Mucosa of rectum (tissue), 2 donors: ENCODE results near the gene KCNF1.

ENCODE experiments used
- H3K27ac ChIP-seq, 2 donors: one replicate each; pipeline ENCODE4 v1.7.0; 2013; ENCODE audit warnings: inconsistent platforms in 2 of 2, low read depth in 2 of 2, low read length in 2 of 2
- H3K27me3 ChIP-seq, 2 donors: one replicate each; pipeline ENCODE4 v1.7.0; 2013; ENCODE audit warnings: low read length in 2 of 2; ENCODE audit not compliant: control insufficient read depth in 2 of 2, insufficient read depth in 2 of 2
- H3K36me3 ChIP-seq, 2 donors: one replicate each; pipeline ENCODE4 v1.7.0; 2013; ENCODE audit warnings: low read length in 2 of 2; ENCODE audit not compliant: control insufficient read depth in 2 of 2, insufficient read depth in 2 of 2
- H3K4me1 ChIP-seq, 2 donors: one replicate each; pipeline ENCODE4 v1.7.0; 2013; ENCODE audit warnings: low read length in 2 of 2, mild to moderate bottlenecking in 1 of 2; ENCODE audit not compliant: control insufficient read depth in 2 of 2, insufficient read depth in 2 of 2
- H3K4me3 ChIP-seq, 2 donors: one replicate each; pipeline ENCODE4 v1.7.0; 2013; ENCODE audit warnings: low read length in 2 of 2
- H3K9ac ChIP-seq, 2 donors: one replicate each; pipeline ENCODE4 v1.7.0; 2013; ENCODE audit warnings: low read length in 2 of 2, low read depth in 1 of 2, mild to moderate bottlenecking in 1 of 2
- H3K9me3 ChIP-seq, 2 donors: one replicate each; pipeline ENCODE4 v1.7.0; 2013; ENCODE audit warnings: low read length in 2 of 2; ENCODE audit not compliant: control insufficient read depth in 2 of 2
- donor health status: healthy.
- donor health status: Normal muscosa, but diverticular disease.

Gene KCNF1

GRCh38 chr2:10962004-10962403 lies 50.3 kb downstream of the KCNF1 start:
- no peak overlapping the region for H3K4me3 ChIP-seq
- H3K27ac ChIP-seq = no peak overlapping the region
- no peaks in the 10 kb centered on the region for H3K9me3 ChIP-seq
- H3K9ac ChIP-seq = no peak overlapping the region
- H3K36me3 ChIP-seq = no peaks in the 10 kb centered on the region
- H3K4me1 ChIP-seq = peaks cover 0 to 2% of the 10 kb centered on the region in 2 donors
- peaks cover 3 to 7% of the 10 kb centered on the region in 2 donors for H3K27me3 ChIP-seq

GRCh38 chr2:10963155-10963554 lies 51.4 kb downstream of the KCNF1 start:
- Histone ChIP-seq H3K4me1 (peaks cover 0 to 2% of the 10 kb centered on the region in 2 donors), H3K27me3 (peaks cover 3 to 7% of the 10 kb centered on the region in 2 donors), H3K36me3 (no peaks in the 10 kb centered on the region), H3K9me3 (no peaks in the 10 kb centered on the region), H3K27ac (no peak overlapping the region), H3K4me3 (no peak overlapping the region), H3K9ac (no peak overlapping the region)
